HepG2 (cell line): ENCODE data around the gene PSORS1C1.

Experiments
- CTCF ChIP-seq: sonication (generic); formaldehyde crosslinking; IDR thresholded peaks from 2 replicates; pipeline ENCODE4 v1.5.0; 2020; ENCODE audit warnings: mild to moderate bottlenecking, missing genetic modification reagents, moderate library complexity
- NR1H2 ChIP-seq: sonication (generic); formaldehyde crosslinking; IDR thresholded peaks from 2 replicates; pipeline ENCODE4 v1.8.1; 2022; ENCODE audit warnings: low read depth, missing genetic modification reagents, borderline replicate concordance
- TARDBP ChIP-seq: sonication (generic); formaldehyde crosslinking; IDR thresholded peaks from 2 replicates; pipeline ENCODE4 v1.8.0; 2022; ENCODE audit warnings: mild to moderate bottlenecking, missing genetic modification reagents
- ZNF780A ChIP-seq: sonication (generic); formaldehyde crosslinking; IDR thresholded peaks from 2 replicates; pipeline ENCODE4 v1.8.0; 2022; ENCODE audit warnings: mild to moderate bottlenecking, missing genetic modification reagents, moderate library complexity

- TF ChIP-seq ZNF780A = no peak
- TF ChIP-seq NR1H2 (CRISPR knock-in tag) = no peak
- TF ChIP-seq TARDBP = no peak
- TF ChIP-seq CTCF (CRISPR knock-in tag) = no peak
Measured at GRCh38 chr6:31135710-31136109, 21.1 kb downstream of the PSORS1C1 start.
